ENCODE data around the gene MUC5AC. TPM values are rescaled to one million over a fixed set of nuclear protein-coding genes. Genes with fewer than 3 reads are reported as not detected.

Gene MUC5AC
- total and polyA plus RNA-seq, 2 experiments from 2014 or later, result not detected

- no peaks in the 10 kb centered on the region for H3K9me3 ChIP-seq (ENCODE audit: low read depth)
- no peak for DNase-seq (ENCODE audit: low read depth in 1 of 2, low spot score in 1 of 2)
- no peaks in the 10 kb centered on the region for H3K36me3 ChIP-seq
- H3K4me1 ChIP-seq (ENCODE audit: low read depth), result no peaks in the 10 kb centered on the region
- no peaks in the 10 kb centered on the region for H3K27me3 ChIP-seq
- H3K27ac ChIP-seq, result no peak overlapping the region
- TF ChIP-seq, protein P1, sequence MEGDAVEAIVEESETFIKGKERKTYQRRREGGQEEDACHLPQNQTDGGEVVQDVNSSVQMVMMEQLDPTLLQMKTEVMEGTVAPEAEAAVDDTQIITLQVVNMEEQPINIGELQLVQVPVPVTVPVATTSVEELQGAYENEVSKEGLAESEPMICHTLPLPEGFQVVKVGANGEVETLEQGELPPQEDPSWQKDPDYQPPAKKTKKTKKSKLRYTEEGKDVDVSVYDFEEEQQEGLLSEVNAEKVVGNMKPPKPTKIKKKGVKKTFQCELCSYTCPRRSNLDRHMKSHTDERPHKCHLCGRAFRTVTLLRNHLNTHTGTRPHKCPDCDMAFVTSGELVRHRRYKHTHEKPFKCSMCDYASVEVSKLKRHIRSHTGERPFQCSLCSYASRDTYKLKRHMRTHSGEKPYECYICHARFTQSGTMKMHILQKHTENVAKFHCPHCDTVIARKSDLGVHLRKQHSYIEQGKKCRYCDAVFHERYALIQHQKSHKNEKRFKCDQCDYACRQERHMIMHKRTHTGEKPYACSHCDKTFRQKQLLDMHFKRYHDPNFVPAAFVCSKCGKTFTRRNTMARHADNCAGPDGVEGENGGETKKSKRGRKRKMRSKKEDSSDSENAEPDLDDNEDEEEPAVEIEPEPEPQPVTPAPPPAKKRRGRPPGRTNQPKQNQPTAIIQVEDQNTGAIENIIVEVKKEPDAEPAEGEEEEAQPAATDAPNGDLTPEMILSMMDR (IDR thresholded peaks at IDR 0.05; ENCODE audit: low read depth, low read length), result no peak
- H3K4me3 ChIP-seq, result no peak overlapping the region
These were observed 21.2 kb downstream of the MUC5AC start for GRCh38 chr11:1178906-1179305.

GRCh38 chr11:1179641-1180040 is 21.9 kb downstream of the MUC5AC start:
- TF ChIP-seq, protein P1 (IDR thresholded peaks at IDR 0.05; ENCODE audit: low read depth, low read length), result no peak
- H3K9me3 ChIP-seq (ENCODE audit: low read depth), result no peaks in the 10 kb centered on the region
- no peak overlapping the region for H3K27ac ChIP-seq
- H3K4me3 ChIP-seq, result no peak overlapping the region
- no peaks in the 10 kb centered on the region for H3K27me3 ChIP-seq
- DNase-seq (ENCODE audit: low read depth in 1 of 2, low spot score in 1 of 2), result no peak
- no peaks in the 10 kb centered on the region for H3K4me1 ChIP-seq (ENCODE audit: low read depth)
- H3K36me3 ChIP-seq, result no peaks in the 10 kb centered on the region

GRCh38 chr11:1180171-1180570 is 22.4 kb downstream of the MUC5AC start:
- H3K27me3 ChIP-seq, result no peaks in the 10 kb centered on the region
- no peaks in the 10 kb centered on the region for H3K4me1 ChIP-seq (ENCODE audit: low read depth)
- H3K27ac ChIP-seq, result no peak overlapping the region
- no peaks in the 10 kb centered on the region for H3K9me3 ChIP-seq (ENCODE audit: low read depth)
- TF ChIP-seq, protein P1 (IDR thresholded peaks at IDR 0.05; ENCODE audit: low read depth, low read length), result no peak
- no peaks in the 10 kb centered on the region for H3K36me3 ChIP-seq
- H3K4me3 ChIP-seq, result no peak overlapping the region
- DNase-seq (ENCODE audit: low read depth in 1 of 2, low spot score in 1 of 2), result no peak

GRCh38 chr11:1180947-1181391 is 23.2 kb downstream of the MUC5AC start:
- no peak for DNase-seq (ENCODE audit: low read depth in 1 of 2, low spot score in 1 of 2)
- Histone ChIP-seq H3K4me3 (no peak overlapping the region), H3K27me3 (no peaks in the 10 kb centered on the region), H3K4me1 (ENCODE audit: low read depth) (no peaks in the 10 kb centered on the region), H3K27ac (no peak overlapping the region), H3K36me3 (no peaks in the 10 kb centered on the region), H3K9me3 (ENCODE audit: low read depth) (no peaks in the 10 kb centered on the region)
- TF ChIP-seq, protein P1 (IDR thresholded peaks at IDR 0.05; ENCODE audit: low read depth, low read length), result no peak

- Histone ChIP-seq H3K36me3 (no peaks in the 10 kb centered on the region), H3K27me3 (no peaks in the 10 kb centered on the region), H3K9me3 (ENCODE audit: low read depth) (no peaks in the 10 kb centered on the region), H3K27ac (no peak overlapping the region), H3K4me3 (no peak overlapping the region), H3K4me1 (ENCODE audit: low read depth) (no peaks in the 10 kb centered on the region)
- no peak for DNase-seq (ENCODE audit: low read depth in 1 of 2, low spot score in 1 of 2)
- TF ChIP-seq, protein P1 (IDR thresholded peaks at IDR 0.05; ENCODE audit: low read depth, low read length), result no peak
These were observed 23.7 kb downstream of the MUC5AC start for GRCh38 chr11:1181420-1181819.

Data from cardiac muscle cell (in vitro differentiated cells and primary cell).